Esophagus squamous epithelium (tissue), 5 donors: ENCODE measurements around the gene ANK3. TPM values are rescaled to one million over a fixed set of nuclear protein-coding genes. Genes with fewer than 3 reads are reported as not detected.

ENCODE experiments used
- DNase-seq: peaks from one replicate; lab custom pipeline; 2025; lab: John Stamatoyannopoulos, UW
- H3K27ac ChIP-seq, 4 donors: fragments of 200-600 bp; sonication (generic); one replicate each; pipeline ENCODE4 v1.5.1; 2016 to 2019; ENCODE audit warnings: mild to moderate bottlenecking in 1 of 4
- H3K27me3 ChIP-seq, 4 donors: fragments of 200-600 bp; sonication (generic); 1 replicate in 3 of 4; 2 replicates in 1 of 4; pipeline versions ENCODE4 v1.5.1 to v1.6.0; 2017 to 2021; ENCODE audit warnings: antibody characterized with exemption in 1 of 4
- H3K36me3 ChIP-seq, 3 donors: fragments of 200-600 bp; sonication (generic); one replicate each; pipeline ENCODE4 v1.5.1; 2016 to 2019
- H3K4me1 ChIP-seq, 3 donors: fragments of 200-600 bp; sonication (generic); one replicate each; pipeline ENCODE4 v1.5.1; 2017 to 2019
- H3K4me3 ChIP-seq, 4 donors: fragments of 200-600 bp; sonication (generic); 1 replicate in 3 of 4; 2 replicates in 1 of 4; pipeline ENCODE4 v1.5.1; 2016 to 2019; ENCODE audit warnings: mild to moderate bottlenecking in 2 of 4, moderate library complexity in 1 of 4
- H3K9me3 ChIP-seq, 3 donors: fragments of 200-600 bp; sonication (generic); one replicate each; pipeline ENCODE4 v1.5.1; 2016 to 2019
- CTCF ChIP-seq, 6 experiments: fragments of 450-650 bp in 4 of 6; fragments of 200-600 bp in 2 of 6; sonication (generic) in 2 of 6; IDR thresholded peaks; one replicate each; pipeline ENCODE4 v1.5.1; 2016 to 2019; ENCODE audit warnings: antibody characterized with exemption in 6 of 6, mild to moderate bottlenecking in 4 of 6, moderate library complexity in 4 of 6
- POLR2A ChIP-seq, 4 donors: fragments of 450-650 bp; IDR thresholded peaks; one replicate each; pipeline ENCODE4 v1.6.1; 2017; ENCODE audit warnings: antibody characterized with exemption in 4 of 4, mild to moderate bottlenecking in 4 of 4, moderate library complexity in 3 of 4
- WGBS, 2 donors: methylation state at CpG; one replicate each; pipeline ENCODE4 v1.1.5; 2018; 5-methylcytosine and 5-hydroxymethylcytosine counted together
- intact Hi-C: fragments of 100-400 bp; cut with DNase I; formaldehyde crosslinking; loops from one replicate; pipeline ENCODE4 v1.15.0; 2022
- total RNA-seq, 4 donors: library from RNA; depleted of rRNA; stranded (reverse); fragments of >200 nt; gene quantifications; one replicate each; pipeline ENCODE4 v1.1.0, GENCODE V29; 2016
- donor health status: DM: yes; HTN: yes; CAD: no.

The ANK3 gene
- total RNA-seq, 4 donors from 2014 or later = 23.1 to 59.1 (median 33.0) TPM

DNA sequence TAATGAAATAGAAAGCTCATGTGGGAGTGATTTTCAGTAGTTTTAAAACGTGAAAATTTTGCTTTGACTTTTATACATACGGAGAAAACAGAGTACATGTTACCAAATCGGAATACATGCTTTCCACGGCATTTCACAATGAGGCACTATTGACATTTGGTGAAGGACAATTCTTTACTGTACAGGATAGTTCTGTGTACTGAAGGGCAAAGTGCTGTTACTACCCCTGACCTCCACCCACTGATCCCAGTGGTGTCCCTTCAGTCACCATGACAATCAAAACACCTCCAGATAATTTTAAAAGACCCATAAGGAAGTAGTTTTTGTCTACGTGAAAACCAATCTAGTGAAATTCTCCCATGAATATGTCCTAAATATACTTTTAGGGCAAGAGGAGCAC, 33.1 kb upstream of the ANK3 start:
- intact Hi-C loops = no loop called here
- H3K4me1 ChIP-seq = peaks cover 0 to 22% (median 0%) of the 10 kb centered on the region in 3 donors
- 91 to 92% methylated on average over 5 of the region's 5 CpGs for WGBS, 2 donors
- no peak for DNase-seq
- no peaks in the 10 kb centered on the region for H3K36me3 ChIP-seq
- no peaks in the 10 kb centered on the region for H3K9me3 ChIP-seq
- no peak overlapping the region for H3K27ac ChIP-seq
- H3K27me3 ChIP-seq = no peaks in the 10 kb centered on the region
- H3K4me3 ChIP-seq = no peak overlapping the region
- no peak for TF ChIP-seq POLR2A (IDR thresholded peaks at IDR 0.05)

DNA sequence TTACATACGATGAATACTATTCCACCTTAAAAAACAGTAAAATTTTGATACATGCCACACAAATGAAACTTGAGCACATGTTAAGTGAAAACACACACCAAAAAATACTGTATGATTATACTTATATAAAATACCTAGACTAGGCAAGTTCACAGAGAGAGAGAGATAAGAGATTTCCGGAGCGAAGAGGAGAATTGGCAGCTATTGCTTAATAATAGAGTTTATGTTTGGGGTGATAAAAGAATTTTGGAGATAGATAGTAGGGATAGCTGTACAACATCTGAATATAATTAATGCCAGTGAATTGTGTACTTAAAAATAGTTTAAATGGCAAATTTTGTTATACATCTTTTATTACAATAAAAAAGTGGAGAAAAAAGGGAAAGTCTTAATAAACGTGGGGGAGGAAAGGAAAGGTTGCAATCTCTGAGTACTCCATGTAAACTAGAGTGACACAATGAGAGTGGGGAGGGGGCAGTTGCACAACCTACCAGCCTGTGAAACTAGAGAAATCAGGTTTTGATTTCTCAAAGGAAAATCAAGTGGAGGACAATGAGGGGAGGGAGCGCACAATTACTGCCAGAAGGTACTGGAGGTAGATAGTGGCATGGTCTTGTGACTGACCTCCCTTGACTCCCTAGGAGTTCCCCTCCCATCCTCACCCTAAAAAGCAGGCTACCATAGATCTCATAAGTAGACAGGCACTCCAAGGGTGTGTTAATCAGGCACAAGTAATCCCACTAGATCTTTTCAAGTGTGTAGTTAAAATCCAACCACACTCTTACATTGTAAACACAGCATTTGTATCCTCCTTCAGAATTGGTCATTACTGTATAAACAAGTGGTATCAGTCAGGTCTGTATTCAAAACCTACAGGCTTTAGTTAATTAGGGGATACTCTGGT, 31.6 kb upstream of the ANK3 start:
- H3K4me3 ChIP-seq = no peak overlapping the region
- H3K9me3 ChIP-seq = no peaks in the 10 kb centered on the region
- intact Hi-C loops = no loop called here
- no peak for DNase-seq
- no peak overlapping the region for H3K27ac ChIP-seq
- peaks cover 0 to 14% (median 0%) of the 10 kb centered on the region in 3 donors for H3K4me1 ChIP-seq
- H3K36me3 ChIP-seq = no peaks in the 10 kb centered on the region
- no peaks in the 10 kb centered on the region for H3K27me3 ChIP-seq
- WGBS, 2 donors = 86 to 88% methylated on average over 4 to 5 of the region's 5 CpGs
- TF ChIP-seq POLR2A (IDR thresholded peaks at IDR 0.05) = no peak
- TF ChIP-seq CTCF (IDR thresholded peaks at IDR 0.05) = no peak

- Histone ChIP-seq H3K36me3 (no peaks in the 10 kb centered on the region), H3K4me3 (no peak overlapping the region), H3K9me3 (no peaks in the 10 kb centered on the region), H3K27me3 (no peaks in the 10 kb centered on the region), H3K27ac (no peak overlapping the region), H3K4me1 (no peaks in the 10 kb centered on the region)
- no peak for DNase-seq
- TF ChIP-seq POLR2A (IDR thresholded peaks at IDR 0.05) (no peak), CTCF (IDR thresholded peaks at IDR 0.05) (no peak)
- intact Hi-C loops = no loop called here
Measured at GRCh38 chr10:60419249-60419648, 29.6 kb upstream of the ANK3 start.

DNA sequence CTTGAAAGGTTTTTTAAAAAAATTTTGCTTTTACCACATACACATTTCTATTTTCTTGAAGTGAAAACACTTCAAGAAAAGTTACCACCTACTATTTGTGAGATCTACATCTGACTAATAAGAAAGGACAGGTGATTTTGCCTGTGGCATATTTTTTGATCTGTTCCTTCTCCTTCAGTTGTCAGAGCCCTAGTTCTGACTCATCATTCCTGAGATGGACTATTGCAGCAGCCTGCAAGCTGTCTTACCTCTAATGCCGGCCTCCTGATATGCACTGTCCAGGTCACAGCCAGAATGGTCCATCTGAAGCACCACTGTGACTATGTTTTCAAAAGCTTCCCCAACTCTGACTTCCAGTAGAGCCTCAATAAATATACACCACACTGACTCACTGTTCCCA, 28.2 kb upstream of the ANK3 start:
- Histone ChIP-seq H3K27me3 (no peaks in the 10 kb centered on the region), H3K9me3 (no peaks in the 10 kb centered on the region), H3K27ac (no peak overlapping the region), H3K4me1 (no peaks in the 10 kb centered on the region), H3K36me3 (no peaks in the 10 kb centered on the region), H3K4me3 (no peak overlapping the region)
- TF ChIP-seq POLR2A (IDR thresholded peaks at IDR 0.05) (no peak), CTCF (IDR thresholded peaks at IDR 0.05) (no peak)
- DNase-seq = no peak
- WGBS, 2 donors = 50 to 64% methylated on average over 1 of the region's 1 CpG
- intact Hi-C loops = no loop called here

- TF ChIP-seq POLR2A (IDR thresholded peaks at IDR 0.05) (no peak), CTCF (IDR thresholded peaks at IDR 0.05) (no peak)
- 76 to 86% methylated on average over 2 of the region's 2 CpGs for WGBS, 2 donors
- Histone ChIP-seq H3K9me3 (no peaks in the 10 kb centered on the region), H3K4me1 (no peaks in the 10 kb centered on the region), H3K36me3 (no peaks in the 10 kb centered on the region), H3K27ac (no peak overlapping the region), H3K4me3 (no peak overlapping the region), H3K27me3 (no peaks in the 10 kb centered on the region)
- intact Hi-C loops = no loop called here
- DNase-seq = no peak
Measured at GRCh38 chr10:60417024-60417423, 27.3 kb upstream of the ANK3 start.
